WTC11 (cell line): Measurements from ENCODE around the gene SCYL3. TPM values are rescaled to one million over a fixed set of nuclear protein-coding genes. Genes with fewer than 3 reads are reported as not detected.
"Not testable (repeated sequence)": the region's sequence is repeated elsewhere in the genome, so short reads cannot be mapped to it uniquely, and the experiment has no call there.

ENCODE experiments used
- ATAC-seq: fragments of 200-7000 bp; cut with Tn5 transposase; 2 replicates; pipeline ENCODE4 v1.10.0; 2021; ENCODE audit warnings: mild to moderate bottlenecking, moderate library complexity
- CTCF ChIA-PET: fragments of 300-600 bp; sonication (Branson Sonifier 250); formaldehyde crosslinking; loops from one replicate; lab custom pipeline; 2021; ENCODE audit warnings: antibody characterized with exemption; lab: Charles Lee
- POLR2A ChIA-PET: fragments of 350-600 bp; sonication (Branson Sonifier 250); formaldehyde crosslinking; loops from one replicate; lab custom pipeline; 2021; ENCODE audit warnings: antibody characterized with exemption; lab: Charles Lee
- DNase-seq: peaks from one replicate; pipeline ENCODE4 v3.0.0; 2021; ENCODE audit warnings: low spot score
- H3K27ac Mint-ChIP-seq: 2 replicates; pipeline ENCODE4 v1.8.0; 2021; ENCODE audit warnings: mixed read lengths
- H3K27me3 Mint-ChIP-seq: 2 replicates; pipeline ENCODE4 v1.8.0; 2021; ENCODE audit warnings: low read depth, mild to moderate bottlenecking, moderate library complexity, mixed read lengths
- H3K36me3 Mint-ChIP-seq: 2 replicates; pipeline ENCODE4 v1.8.0; 2021; ENCODE audit warnings: mixed read lengths
- H3K4me1 Mint-ChIP-seq: 2 replicates; pipeline ENCODE4 v1.8.0; 2022; ENCODE audit warnings: mixed read lengths
- H3K4me3 Mint-ChIP-seq: 2 replicates; pipeline ENCODE4 v1.8.0; 2021; ENCODE audit warnings: mild to moderate bottlenecking, moderate library complexity, mixed read lengths
- H3K9me3 Mint-ChIP-seq: 2 replicates; pipeline ENCODE4 v1.8.0; 2021; ENCODE audit warnings: mixed read lengths
- ATF6 ChIP-seq: sonication (generic); formaldehyde crosslinking; IDR thresholded peaks from 2 replicates; pipeline ENCODE4 v1.8.1; 2023; ENCODE audit warnings: mild to moderate bottlenecking, missing genetic modification reagents
- CBFB ChIP-seq: sonication (generic); formaldehyde crosslinking; IDR thresholded peaks from 2 replicates; pipeline ENCODE4 v1.8.1; 2022; ENCODE audit warnings: mild to moderate bottlenecking, low read depth, missing genetic modification reagents
- E2F1 ChIP-seq: sonication (generic); formaldehyde crosslinking; IDR thresholded peaks from 2 replicates; pipeline ENCODE4 v1.8.0; 2022; ENCODE audit warnings: mild to moderate bottlenecking, missing genetic modification reagents
- ESRRA ChIP-seq: sonication (generic); formaldehyde crosslinking; IDR thresholded peaks from 2 replicates; pipeline ENCODE4 v1.8.1; 2022; ENCODE audit warnings: mild to moderate bottlenecking, missing genetic modification reagents, borderline replicate concordance
- FOXP1 ChIP-seq: sonication (generic); formaldehyde crosslinking; IDR thresholded peaks from 2 replicates; pipeline ENCODE4 v1.8.0; 2022; ENCODE audit warnings: missing genetic modification reagents, mild to moderate bottlenecking, moderate library complexity, borderline replicate concordance
- IRF1 ChIP-seq: sonication (generic); formaldehyde crosslinking; IDR thresholded peaks from 2 replicates; pipeline ENCODE4 v1.8.0; 2023; ENCODE audit warnings: missing genetic modification reagents
- SP1 ChIP-seq: sonication (generic); formaldehyde crosslinking; conservative IDR thresholded peaks from 2 replicates; pipeline ENCODE4 v1.8.1; 2022; ENCODE audit warnings: missing genetic modification reagents
- TEAD1 ChIP-seq: sonication (generic); formaldehyde crosslinking; IDR thresholded peaks from 2 replicates; pipeline ENCODE4 v1.8.0; 2022; ENCODE audit warnings: mild to moderate bottlenecking, missing genetic modification reagents
- ZMAT4 ChIP-seq: fragments of 250-450 bp; sonication (Bioruptor Pico); IDR thresholded peaks from 2 replicates; pipeline ENCODE4 v1.9.0; 2021; ENCODE audit warnings: mild to moderate bottlenecking
- ZNF232 ChIP-seq: sonication (generic); formaldehyde crosslinking; IDR thresholded peaks from 2 replicates; pipeline ENCODE4 v1.8.0; 2022; ENCODE audit warnings: mild to moderate bottlenecking, missing genetic modification reagents
- ZNF671 ChIP-seq: fragments of 250-450 bp; sonication (Bioruptor Pico); IDR thresholded peaks from 2 replicates; pipeline ENCODE4 v1.8.0; 2021; ENCODE audit warnings: mild to moderate bottlenecking
- total RNA-seq: library from RNA; stranded (reverse); gene quantifications from 3 replicates; pipeline ENCODE4 v1.2.3, GENCODE V29; 2021
- TF ChIP-seq, protein P1 (sequence below): fragments of 250-450 bp; sonication (Bioruptor Pico); IDR thresholded peaks from 2 replicates; pipeline ENCODE4 v1.9.0; 2021; ENCODE audit warnings: mild to moderate bottlenecking, borderline replicate concordance
- TF ChIP-seq, protein P2 (sequence below): sonication (generic); formaldehyde crosslinking; IDR thresholded peaks from 2 replicates; pipeline ENCODE4 v1.8.0; 2023; ENCODE audit warnings: missing genetic modification reagents, mild to moderate bottlenecking, borderline replicate concordance
- TF ChIP-seq, protein P3 (sequence below): fragments of 250-450 bp; sonication (Bioruptor Pico); IDR thresholded peaks from 2 replicates; pipeline ENCODE4 v1.9.0; 2021; ENCODE audit warnings: moderate library complexity, mild to moderate bottlenecking, inconsistent platforms, borderline replicate concordance
- TF ChIP-seq, protein P4 (sequence below): fragments of 250-450 bp; sonication (Bioruptor Pico); conservative IDR thresholded peaks from 2 replicates; pipeline ENCODE4 v1.9.0; 2021; ENCODE audit warnings: mild to moderate bottlenecking

The SCYL3 gene
- total RNA-seq, 1 experiment from 2014 or later: 5.3 TPM

DNA sequence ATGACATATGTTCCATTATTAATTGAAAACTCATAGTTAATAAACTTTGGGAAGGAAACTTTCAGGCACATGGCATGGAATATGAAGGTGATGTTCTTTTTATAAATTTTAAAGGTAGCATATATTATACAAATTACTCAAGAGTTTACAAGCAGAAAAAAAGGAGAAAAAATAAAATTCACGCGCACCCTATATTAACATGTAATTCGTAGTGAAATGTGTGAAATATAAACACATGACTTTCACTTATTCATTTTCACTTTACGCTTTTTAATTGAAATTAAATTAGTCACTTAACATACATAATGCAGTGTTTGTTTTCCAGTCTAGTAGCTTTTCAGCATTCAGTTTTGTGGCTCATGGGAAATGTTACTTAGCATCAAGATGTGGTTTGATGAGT, 27.4 kb upstream of the SCYL3 start (continued):
- TF ChIP-seq, protein P1, sequence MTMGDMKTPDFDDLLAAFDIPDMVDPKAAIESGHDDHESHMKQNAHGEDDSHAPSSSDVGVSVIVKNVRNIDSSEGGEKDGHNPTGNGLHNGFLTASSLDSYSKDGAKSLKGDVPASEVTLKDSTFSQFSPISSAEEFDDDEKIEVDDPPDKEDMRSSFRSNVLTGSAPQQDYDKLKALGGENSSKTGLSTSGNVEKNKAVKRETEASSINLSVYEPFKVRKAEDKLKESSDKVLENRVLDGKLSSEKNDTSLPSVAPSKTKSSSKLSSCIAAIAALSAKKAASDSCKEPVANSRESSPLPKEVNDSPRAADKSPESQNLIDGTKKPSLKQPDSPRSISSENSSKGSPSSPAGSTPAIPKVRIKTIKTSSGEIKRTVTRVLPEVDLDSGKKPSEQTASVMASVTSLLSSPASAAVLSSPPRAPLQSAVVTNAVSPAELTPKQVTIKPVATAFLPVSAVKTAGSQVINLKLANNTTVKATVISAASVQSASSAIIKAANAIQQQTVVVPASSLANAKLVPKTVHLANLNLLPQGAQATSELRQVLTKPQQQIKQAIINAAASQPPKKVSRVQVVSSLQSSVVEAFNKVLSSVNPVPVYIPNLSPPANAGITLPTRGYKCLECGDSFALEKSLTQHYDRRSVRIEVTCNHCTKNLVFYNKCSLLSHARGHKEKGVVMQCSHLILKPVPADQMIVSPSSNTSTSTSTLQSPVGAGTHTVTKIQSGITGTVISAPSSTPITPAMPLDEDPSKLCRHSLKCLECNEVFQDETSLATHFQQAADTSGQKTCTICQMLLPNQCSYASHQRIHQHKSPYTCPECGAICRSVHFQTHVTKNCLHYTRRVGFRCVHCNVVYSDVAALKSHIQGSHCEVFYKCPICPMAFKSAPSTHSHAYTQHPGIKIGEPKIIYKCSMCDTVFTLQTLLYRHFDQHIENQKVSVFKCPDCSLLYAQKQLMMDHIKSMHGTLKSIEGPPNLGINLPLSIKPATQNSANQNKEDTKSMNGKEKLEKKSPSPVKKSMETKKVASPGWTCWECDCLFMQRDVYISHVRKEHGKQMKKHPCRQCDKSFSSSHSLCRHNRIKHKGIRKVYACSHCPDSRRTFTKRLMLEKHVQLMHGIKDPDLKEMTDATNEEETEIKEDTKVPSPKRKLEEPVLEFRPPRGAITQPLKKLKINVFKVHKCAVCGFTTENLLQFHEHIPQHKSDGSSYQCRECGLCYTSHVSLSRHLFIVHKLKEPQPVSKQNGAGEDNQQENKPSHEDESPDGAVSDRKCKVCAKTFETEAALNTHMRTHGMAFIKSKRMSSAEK (CRISPR knock-in tag): no peak
- TF ChIP-seq ZNF671 (CRISPR knock-in tag): no peak
- TF ChIP-seq, all 79 proteins: peak for 0

GRCh38 chr1:169918927-169919326, 25.2 kb upstream of the SCYL3 start:
- ATAC-seq: no peak
- DNase-seq: no peak
- H3K36me3 Mint-ChIP-seq: no peaks in the 10 kb centered on the region
- TF ChIP-seq, protein P2, sequence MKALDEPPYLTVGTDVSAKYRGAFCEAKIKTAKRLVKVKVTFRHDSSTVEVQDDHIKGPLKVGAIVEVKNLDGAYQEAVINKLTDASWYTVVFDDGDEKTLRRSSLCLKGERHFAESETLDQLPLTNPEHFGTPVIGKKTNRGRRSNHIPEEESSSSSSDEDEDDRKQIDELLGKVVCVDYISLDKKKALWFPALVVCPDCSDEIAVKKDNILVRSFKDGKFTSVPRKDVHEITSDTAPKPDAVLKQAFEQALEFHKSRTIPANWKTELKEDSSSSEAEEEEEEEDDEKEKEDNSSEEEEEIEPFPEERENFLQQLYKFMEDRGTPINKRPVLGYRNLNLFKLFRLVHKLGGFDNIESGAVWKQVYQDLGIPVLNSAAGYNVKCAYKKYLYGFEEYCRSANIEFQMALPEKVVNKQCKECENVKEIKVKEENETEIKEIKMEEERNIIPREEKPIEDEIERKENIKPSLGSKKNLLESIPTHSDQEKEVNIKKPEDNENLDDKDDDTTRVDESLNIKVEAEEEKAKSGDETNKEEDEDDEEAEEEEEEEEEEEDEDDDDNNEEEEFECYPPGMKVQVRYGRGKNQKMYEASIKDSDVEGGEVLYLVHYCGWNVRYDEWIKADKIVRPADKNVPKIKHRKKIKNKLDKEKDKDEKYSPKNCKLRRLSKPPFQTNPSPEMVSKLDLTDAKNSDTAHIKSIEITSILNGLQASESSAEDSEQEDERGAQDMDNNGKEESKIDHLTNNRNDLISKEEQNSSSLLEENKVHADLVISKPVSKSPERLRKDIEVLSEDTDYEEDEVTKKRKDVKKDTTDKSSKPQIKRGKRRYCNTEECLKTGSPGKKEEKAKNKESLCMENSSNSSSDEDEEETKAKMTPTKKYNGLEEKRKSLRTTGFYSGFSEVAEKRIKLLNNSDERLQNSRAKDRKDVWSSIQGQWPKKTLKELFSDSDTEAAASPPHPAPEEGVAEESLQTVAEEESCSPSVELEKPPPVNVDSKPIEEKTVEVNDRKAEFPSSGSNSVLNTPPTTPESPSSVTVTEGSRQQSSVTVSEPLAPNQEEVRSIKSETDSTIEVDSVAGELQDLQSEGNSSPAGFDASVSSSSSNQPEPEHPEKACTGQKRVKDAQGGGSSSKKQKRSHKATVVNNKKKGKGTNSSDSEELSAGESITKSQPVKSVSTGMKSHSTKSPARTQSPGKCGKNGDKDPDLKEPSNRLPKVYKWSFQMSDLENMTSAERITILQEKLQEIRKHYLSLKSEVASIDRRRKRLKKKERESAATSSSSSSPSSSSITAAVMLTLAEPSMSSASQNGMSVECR (CRISPR knock-in tag): no peak
- TF ChIP-seq ESRRA (no peak), IRF1 (CRISPR knock-in tag) (no peak), CBFB (CRISPR knock-in tag) (no peak), SP1 (no peak), ZNF232 (CRISPR knock-in tag) (no peak), FOXP1 (CRISPR knock-in tag) (no peak), TEAD1 (CRISPR knock-in tag) (no peak), E2F1 (no peak), ATF6 (CRISPR knock-in tag) (no peak), ZMAT4 (CRISPR knock-in tag) (no peak)
- TF ChIP-seq, protein P3, sequence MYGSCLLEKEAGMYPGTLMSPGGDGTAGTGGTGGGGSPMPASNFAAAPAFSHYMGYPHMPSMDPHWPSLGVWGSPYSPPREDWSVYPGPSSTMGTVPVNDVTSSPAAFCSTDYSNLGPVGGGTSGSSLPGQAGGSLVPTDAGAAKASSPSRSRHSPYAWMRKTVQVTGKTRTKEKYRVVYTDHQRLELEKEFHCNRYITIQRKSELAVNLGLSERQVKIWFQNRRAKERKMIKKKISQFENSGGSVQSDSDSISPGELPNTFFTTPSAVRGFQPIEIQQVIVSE: no peak
- TF ChIP-seq, protein P4, sequence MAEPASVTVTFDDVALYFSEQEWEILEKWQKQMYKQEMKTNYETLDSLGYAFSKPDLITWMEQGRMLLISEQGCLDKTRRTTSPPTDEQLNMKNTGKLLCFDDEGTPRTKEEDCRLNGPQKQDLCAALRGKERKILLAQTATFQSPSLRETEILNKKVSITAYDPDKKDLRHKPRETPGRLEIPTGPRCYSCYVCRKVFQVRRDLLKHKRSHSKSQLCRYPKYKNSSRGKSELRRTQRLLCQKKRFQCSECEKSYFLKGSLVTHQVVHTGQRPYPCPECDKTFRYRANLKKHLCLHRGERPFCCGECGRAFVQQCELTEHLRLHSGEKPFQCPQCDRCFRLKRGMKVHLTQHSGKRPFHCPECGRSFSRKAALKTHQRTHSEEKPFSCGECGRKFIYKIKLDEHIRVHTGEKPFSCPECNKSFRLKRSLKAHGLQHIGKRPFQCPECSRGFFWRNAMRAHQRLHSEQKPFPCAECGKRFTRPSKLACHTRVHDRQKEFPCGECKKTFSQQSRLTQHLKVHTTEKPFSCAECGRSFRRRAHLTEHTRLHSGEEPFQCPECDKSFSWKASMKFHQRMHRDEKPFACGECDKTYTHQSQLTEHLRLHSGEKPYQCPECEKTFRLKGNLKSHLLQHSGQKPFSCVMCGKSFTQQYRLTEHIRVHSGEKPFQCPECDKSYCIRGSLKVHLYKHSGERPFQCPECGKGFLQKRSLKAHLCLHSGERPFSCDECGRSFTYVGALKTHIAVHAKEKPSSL: no peak
- POLR2A ChIA-PET: no interaction called here
- no peak overlapping the region for H3K27ac Mint-ChIP-seq
- H3K27me3 Mint-ChIP-seq: no peaks in the 10 kb centered on the region
- no peaks in the 10 kb centered on the region for H3K9me3 Mint-ChIP-seq
- CTCF ChIA-PET: no interaction called here
- no peak overlapping the region for H3K4me3 Mint-ChIP-seq
- H3K4me1 Mint-ChIP-seq: peaks cover 3% of the 10 kb centered on the region

GRCh38 chr1:169918220-169918619, 24.5 kb upstream of the SCYL3 start:
- H3K36me3 Mint-ChIP-seq, H3K4me3 Mint-ChIP-seq, H3K27ac Mint-ChIP-seq, CTCF ChIA-PET, H3K9me3 Mint-ChIP-seq, H3K27me3 Mint-ChIP-seq, H3K4me1 Mint-ChIP-seq, ATAC-seq, POLR2A ChIA-PET, DNase-seq: not testable (repeated sequence)
